Right hindlimb (tissue), 1 donor: Measurements from ENCODE around the gene PEX14.

Experiments used
- DNase-seq: peaks from one replicate; pipeline ENCODE4 v3.0.0-alpha.2; 2018

Gene PEX14

GRCh38 chr1:10652626-10653025 lies 177.9 kb downstream of the PEX14 start:
- no peak for DNase-seq

GRCh38 chr1:10653370-10654125 lies 178.8 kb downstream of the PEX14 start:
- no peak for DNase-seq

- DNase-seq = no peak
Observed at GRCh38 chr1:10655002-10655401, 180.3 kb downstream of the PEX14 start.

- DNase-seq = no peak
Observed at GRCh38 chr1:10656431-10656830, 181.7 kb downstream of the PEX14 start.

- DNase-seq = no peak
Observed at GRCh38 chr1:10657088-10657847, 182.5 kb downstream of the PEX14 start.

- DNase-seq = no peak
Observed at GRCh38 chr1:10658396-10659066, 183.8 kb downstream of the PEX14 start.

- no peak for DNase-seq
Observed at GRCh38 chr1:10659218-10659617, 184.5 kb downstream of the PEX14 start.

- no peak for DNase-seq
Observed at GRCh38 chr1:10659646-10660540, 185.1 kb downstream of the PEX14 start.

GRCh38 chr1:10661453-10661852 lies 186.7 kb downstream of the PEX14 start:
- no peak for DNase-seq

- DNase-seq = no peak
Observed at GRCh38 chr1:10662090-10662688, 187.4 kb downstream of the PEX14 start.

- no peak for DNase-seq
Observed at GRCh38 chr1:10662824-10663677, 188.3 kb downstream of the PEX14 start.

- peak; percentile 81 for DNase-seq
Observed at GRCh38 chr1:10663678-10664035, 188.9 kb downstream of the PEX14 start.

GRCh38 chr1:10664251-10664650 lies 189.5 kb downstream of the PEX14 start:
- peak; percentile 69 for DNase-seq

GRCh38 chr1:10665226-10665625 lies 190.5 kb downstream of the PEX14 start:
- no peak for DNase-seq

GRCh38 chr1:10665930-10666850 lies 191.4 kb downstream of the PEX14 start:
- DNase-seq = no peak

- DNase-seq = peak; percentile 56
Observed at GRCh38 chr1:10667861-10668761, 193.4 kb downstream of the PEX14 start.

- no peak for DNase-seq
Observed at GRCh38 chr1:10669570-10669969, 194.8 kb downstream of the PEX14 start.

GRCh38 chr1:10670190-10670589 lies 195.4 kb downstream of the PEX14 start:
- no peak for DNase-seq

- no peak for DNase-seq
Observed at GRCh38 chr1:10671090-10671489, 196.3 kb downstream of the PEX14 start.
